Keratinocyte (primary cell): ENCODE data around the gene EPHA1. TPM values are rescaled to one million over a fixed set of nuclear protein-coding genes. Genes with fewer than 3 reads are reported as not detected.

Experiments used
- DNase-seq: peaks from one replicate; pipeline ENCODE4 v3.0.0-alpha.2; 2011; ENCODE audit warnings: low read depth, missing footprints, low spot score
- FAIRE-seq: peaks from 2 replicates; lab custom pipeline; 2011; peaks lifted over from hg19 to GRCh38; lab: Jason Lieb, UNC
- H2AFZ ChIP-seq: 2 replicates; pipeline ENCODE4 v1.6.0; 2012; ENCODE audit warnings: low read length, control low read depth, inconsistent platforms; ENCODE audit not compliant: control insufficient read depth
- H3K27ac ChIP-seq: 2 replicates; pipeline ENCODE4 v1.5.1; 2011; ENCODE audit warnings: low read length; ENCODE audit not compliant: control insufficient read depth, insufficient read depth
- H3K27me3 ChIP-seq: 3 replicates; pipeline ENCODE4 v1.6.0; 2011; ENCODE audit warnings: low read length; ENCODE audit not compliant: control insufficient read depth, insufficient read depth; ENCODE audit errors: extremely low read depth
- H3K36me3 ChIP-seq, 2 experiments: 2 replicates in 1 of 2; 3 replicates in 1 of 2; pipeline ENCODE4 v1.5.1; 2011; ENCODE audit warnings: low read length in 2 of 2, mild to moderate bottlenecking in 1 of 2; ENCODE audit not compliant: control insufficient read depth in 2 of 2, insufficient read depth in 2 of 2; ENCODE audit errors: extremely low read depth in 1 of 2
- H3K4me1 ChIP-seq: 3 replicates; pipeline ENCODE4 v1.5.1; 2011; ENCODE audit warnings: low read length; ENCODE audit not compliant: control insufficient read depth, insufficient read depth; ENCODE audit errors: extremely low read depth
- H3K4me2 ChIP-seq: 3 replicates; pipeline ENCODE4 v1.6.0; 2011; ENCODE audit warnings: low read depth, low read length; ENCODE audit not compliant: control insufficient read depth, insufficient read depth; ENCODE audit errors: extremely low read depth
- H3K4me3 ChIP-seq, 3 experiments: fragments of 200-600 bp in 1 of 3; sonication (generic) in 1 of 3; 2 replicates in 2 of 3; 3 replicates in 1 of 3; pipeline ENCODE4 v1.5.1; 2011 to 2016; ENCODE audit warnings: low read length in 3 of 3, mild to moderate bottlenecking in 3 of 3, control low read depth in 2 of 3, inconsistent platforms in 1 of 3, low read depth in 1 of 3, mixed read lengths in 1 of 3, mixed run types in 1 of 3, moderate library complexity in 1 of 3; ENCODE audit not compliant: control insufficient read depth in 2 of 3, insufficient read depth in 2 of 3; ENCODE audit errors: extremely low read depth in 1 of 3
- H3K79me2 ChIP-seq: 2 replicates; pipeline ENCODE4 v1.6.0; 2012; ENCODE audit warnings: low read length; ENCODE audit not compliant: control insufficient read depth, insufficient read depth
- H3K9ac ChIP-seq: 3 replicates; pipeline ENCODE4 v1.6.0; 2011; ENCODE audit warnings: low read length; ENCODE audit not compliant: control insufficient read depth, insufficient read depth; ENCODE audit errors: extremely low read depth
- H3K9me1 ChIP-seq: 3 replicates; pipeline ENCODE4 v1.6.0; 2011; ENCODE audit warnings: low read length; ENCODE audit not compliant: control insufficient read depth, insufficient read depth; ENCODE audit errors: extremely low read depth
- H3K9me3 ChIP-seq: 2 replicates; pipeline ENCODE4 v1.5.1; 2012; ENCODE audit warnings: low read depth, low read length; ENCODE audit not compliant: control insufficient read depth
- H4K20me1 ChIP-seq: 3 replicates; pipeline ENCODE4 v1.6.0; 2011; ENCODE audit warnings: low read length; ENCODE audit not compliant: control insufficient read depth, insufficient read depth; ENCODE audit errors: extremely low read depth
- CTCF ChIP-seq, 3 experiments: IDR thresholded peaks in 1 of 3; conservative IDR thresholded peaks in 1 of 3; optimal IDR thresholded peaks in 1 of 3; 2 replicates in 2 of 3; 3 replicates in 1 of 3; pipeline versions ENCODE3 to v1.5.1; 2011; ENCODE audit warnings: low read length in 3 of 3, mild to moderate bottlenecking in 3 of 3, moderate library complexity in 2 of 3, control low read depth in 1 of 3, inconsistent platforms in 1 of 3; ENCODE audit not compliant: insufficient read depth in 2 of 3; ENCODE audit errors: extremely low read depth in 1 of 3
- EZH2 ChIP-seq: IDR thresholded peaks from one replicate; pipeline ENCODE4 v1.6.1; 2012; ENCODE audit warnings: inconsistent platforms, mild to moderate bottlenecking, low read length, moderate library complexity
- dilution Hi-C: fragments of 300-500 bp; cut with MboI; formaldehyde crosslinking; loops from one replicate; pipeline ENCODE4 v1.7.0; 2020; ENCODE audit warnings: low sequenced_read_pairs; ENCODE audit not compliant: extremely low pct_ligation_motif_present
- polyA plus RNA-seq, 5 experiments: library from polyadenylated mRNA; depleted of rRNA in 3 of 5; stranded (reverse) in 3 of 5; stranded (forward) in 1 of 5; unstranded in 1 of 5; fragments of >200 nt; gene quantifications; 1 replicate in 1 of 5; 2 replicates in 3 of 5; 3 replicates in 1 of 5; pipeline versions ENCODE4 v1.2.1 to v1.2.3, GENCODE V29; 2011 to 2012; ENCODE audit warnings: missing spikeins in 2 of 5, low read depth in 1 of 5, low replicate concordance in 1 of 5

Gene EPHA1
- polyA plus RNA-seq, 1 donor (not counting 4 experiments of a cell fraction or from before 2014, with no cell fraction given), result 31.9 TPM

DNA sequence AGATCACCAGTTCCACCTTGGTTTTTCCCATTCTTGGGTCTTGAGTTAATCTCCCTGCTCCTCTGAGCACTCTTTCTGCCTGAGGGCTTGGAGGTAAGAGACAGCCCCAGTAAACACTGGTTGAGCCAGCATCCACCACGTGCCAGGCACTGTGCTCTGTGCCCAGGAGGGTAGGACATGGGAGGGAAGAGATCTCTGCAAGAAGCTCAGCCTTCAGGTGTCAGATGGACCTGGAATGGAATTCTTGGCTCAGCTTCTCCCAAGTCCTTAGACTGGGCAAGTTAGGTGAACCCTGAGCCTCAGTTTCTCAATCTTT, 25.1 kb downstream of the EPHA1 start:
- Histone ChIP-seq H3K9ac (peak overlapping the region; percentile 15), H3K4me2 (peak overlapping the region; percentile 50), H3K4me3 (peak overlapping the region; percentile 34 to 92 (median 75)), H3K9me1 (peaks cover 6% of the 10 kb centered on the region), H4K20me1 (peaks cover 30% of the 10 kb centered on the region), H3K4me1 (peaks cover 44% of the 10 kb centered on the region), H2AFZ (no peak overlapping the region), H3K27ac (peak overlapping the region; percentile 20), H3K9me3 (no peaks in the 10 kb centered on the region), H3K36me3 (peaks cover 28 to 38% of the 10 kb centered on the region in 2 experiments), H3K79me2 (peaks cover 58% of the 10 kb centered on the region), H3K27me3 (no peaks in the 10 kb centered on the region)
- dilution Hi-C loops, result no loop called here
- TF ChIP-seq CTCF (optimal IDR thresholded peaks at IDR 0.05 in 1 of 3, IDR thresholded peaks at IDR 0.05 in 1 of 3, conservative IDR thresholded peaks at IDR 0.05 in 1 of 3; ENCODE audit: extremely low read depth in 1 of 3, insufficient read depth in 2 of 3, low read length in 3 of 3) (no peak), EZH2 (no peak)
- no peak for FAIRE-seq
- DNase-seq, result no peak

DNA sequence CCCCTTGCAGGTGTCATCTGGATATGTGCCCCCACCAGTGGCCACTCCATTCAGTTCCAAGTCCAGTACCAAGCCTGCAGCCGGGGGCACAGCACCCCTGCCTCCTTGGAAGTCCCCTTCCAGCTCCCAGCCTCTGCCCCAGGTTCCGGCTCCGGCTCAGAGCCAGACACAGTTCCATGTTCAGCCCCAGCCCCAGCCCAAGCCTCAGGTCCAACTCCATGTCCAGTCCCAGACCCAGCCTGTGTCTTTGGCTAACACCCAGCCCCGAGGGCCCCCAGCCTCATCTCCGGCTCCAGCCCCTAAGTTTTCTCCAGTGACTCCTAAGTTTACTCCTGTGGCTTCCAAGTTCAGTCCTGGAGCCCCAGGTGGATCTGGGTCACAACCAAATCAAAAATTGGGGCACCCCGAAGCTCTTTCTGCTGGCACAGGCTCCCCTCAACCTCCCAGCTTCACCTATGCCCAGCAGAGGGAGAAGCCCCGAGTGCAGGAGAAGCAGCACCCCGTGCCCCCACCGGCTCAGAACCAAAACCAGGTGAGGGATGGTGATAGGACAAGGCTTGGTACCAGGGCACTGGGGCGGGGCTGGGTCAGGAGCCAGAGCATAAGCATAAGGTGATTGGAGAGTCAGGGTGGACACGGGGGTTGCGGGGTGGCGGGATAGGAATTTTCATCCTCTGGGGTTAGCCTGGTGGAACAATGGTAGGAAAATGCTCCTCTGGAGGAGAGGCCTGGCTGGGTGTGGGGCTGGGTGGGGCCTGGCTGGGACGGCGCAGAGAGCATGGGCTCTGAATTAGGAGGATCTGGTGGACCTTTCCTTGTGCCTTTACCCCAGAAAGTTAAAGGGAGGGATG, 25.6 kb downstream of the EPHA1 start:
- Histone ChIP-seq H4K20me1 (peaks cover 30% of the 10 kb centered on the region), H3K4me1 (peaks cover 44% of the 10 kb centered on the region), H2AFZ (no peak overlapping the region), H3K9me3 (no peaks in the 10 kb centered on the region), H3K36me3 (peaks cover 27 to 33% of the 10 kb centered on the region in 2 experiments), H3K27me3 (no peaks in the 10 kb centered on the region), H3K9me1 (peaks cover 6% of the 10 kb centered on the region), H3K79me2 (peaks cover 58% of the 10 kb centered on the region), H3K9ac (peak overlapping the region; percentile 91), H3K4me3 (peak overlapping the region; percentile 75 to 92 (median 82)), H3K4me2 (peak overlapping the region; percentile 50), H3K27ac (peak overlapping the region; percentile 6)
- dilution Hi-C loops, result no loop called here
- TF ChIP-seq EZH2 (no peak), CTCF (optimal IDR thresholded peaks at IDR 0.05 in 1 of 3, IDR thresholded peaks at IDR 0.05 in 1 of 3, conservative IDR thresholded peaks at IDR 0.05 in 1 of 3; ENCODE audit: extremely low read depth in 1 of 3, insufficient read depth in 2 of 3, low read length in 3 of 3) (no peak)
- no peak for FAIRE-seq
- DNase-seq, result no peak
